Upper lobe of left lung (tissue), 6 donors: ENCODE measurements around the gene INPP5K. TPM values are rescaled to one million over a fixed set of nuclear protein-coding genes. Genes with fewer than 3 reads are reported as not detected.

Source experiments
- ATAC-seq, 2 donors: fragments of 200-7000 bp; cut with Tn5 transposase; one replicate each; pipeline ENCODE4 v1.9.1; 2022; ENCODE audit warnings: mild to moderate bottlenecking in 2 of 2, moderate library complexity in 2 of 2; ENCODE audit not compliant: low FRiP score in 2 of 2
- DNase-seq, 2 donors: peaks; one replicate each; pipeline ENCODE4 v3.0.0-alpha.2; 2019 to 2020
- H3K27ac ChIP-seq, 4 donors: fragments of 200-600 bp; sonication (generic); one replicate each; pipeline ENCODE4 v1.5.1; 2016 to 2019
- H3K27me3 ChIP-seq, 4 donors: fragments of 200-600 bp; sonication (generic); one replicate each; pipeline ENCODE4 v1.5.1; 2017 to 2019
- H3K36me3 ChIP-seq, 4 donors: fragments of 200-600 bp; sonication (generic); one replicate each; pipeline ENCODE4 v1.5.1; 2016 to 2019
- H3K4me1 ChIP-seq, 4 donors: fragments of 200-600 bp; sonication (generic); one replicate each; pipeline ENCODE4 v1.5.1; 2018 to 2019
- H3K4me3 ChIP-seq, 4 donors: fragments of 200-600 bp; sonication (generic); one replicate each; pipeline ENCODE4 v1.5.1; 2017 to 2019; ENCODE audit warnings: mild to moderate bottlenecking in 2 of 4, moderate library complexity in 1 of 4
- H3K9me3 ChIP-seq, 4 donors: fragments of 200-600 bp; sonication (generic); one replicate each; pipeline ENCODE4 v1.5.1; 2018 to 2019
- EP300 ChIP-seq, 4 donors: sonication (generic); formaldehyde crosslinking; IDR thresholded peaks; one replicate each; pipeline ENCODE4 v1.5.1; 2017; ENCODE audit warnings: antibody characterized with exemption in 4 of 4, control low read depth in 2 of 4
- POLR2A ChIP-seq, 4 donors: fragments of 450-650 bp; IDR thresholded peaks; one replicate each; pipeline ENCODE4 v1.5.1; 2016 to 2017; ENCODE audit warnings: antibody characterized with exemption in 4 of 4, mild to moderate bottlenecking in 2 of 4
- POLR2AphosphoS5 ChIP-seq, 2 donors: sonication (generic); formaldehyde crosslinking; IDR thresholded peaks; one replicate each; pipeline ENCODE4 v1.5.1; 2017; ENCODE audit warnings: antibody characterized with exemption in 2 of 2
- WGBS, 2 donors: methylation state at CpG; one replicate each; pipeline ENCODE4 v1.1.5; 2017 to 2018; 5-methylcytosine and 5-hydroxymethylcytosine counted together
- total RNA-seq, 6 donors: library from RNA; depleted of rRNA in 4 of 6; stranded (reverse); fragments of >200 nt in 4 of 6; gene quantifications; one replicate each; pipeline versions ENCODE4 v1.1.0 to v1.2.1, GENCODE V29; 2016 to 2021
- TF ChIP-seq, protein P1 (sequence below), 6 experiments: fragments of 450-650 bp in 4 of 6; fragments of 200-600 bp in 2 of 6; sonication (generic) in 2 of 6; IDR thresholded peaks; one replicate each; pipeline ENCODE4 v1.5.1; 2016 to 2019; ENCODE audit warnings: antibody characterized with exemption in 6 of 6
- donor health status: DM: no; HTN: no; CAD: no; lungs with moderate emphysema.
- donor health status: DM: no; HTN: yes; CAD: no; lungs with severe emphysema.

The INPP5K gene
- total RNA-seq, 6 donors from 2014 or later, result 60.9 to 155 (median 84.6) TPM

DNA sequence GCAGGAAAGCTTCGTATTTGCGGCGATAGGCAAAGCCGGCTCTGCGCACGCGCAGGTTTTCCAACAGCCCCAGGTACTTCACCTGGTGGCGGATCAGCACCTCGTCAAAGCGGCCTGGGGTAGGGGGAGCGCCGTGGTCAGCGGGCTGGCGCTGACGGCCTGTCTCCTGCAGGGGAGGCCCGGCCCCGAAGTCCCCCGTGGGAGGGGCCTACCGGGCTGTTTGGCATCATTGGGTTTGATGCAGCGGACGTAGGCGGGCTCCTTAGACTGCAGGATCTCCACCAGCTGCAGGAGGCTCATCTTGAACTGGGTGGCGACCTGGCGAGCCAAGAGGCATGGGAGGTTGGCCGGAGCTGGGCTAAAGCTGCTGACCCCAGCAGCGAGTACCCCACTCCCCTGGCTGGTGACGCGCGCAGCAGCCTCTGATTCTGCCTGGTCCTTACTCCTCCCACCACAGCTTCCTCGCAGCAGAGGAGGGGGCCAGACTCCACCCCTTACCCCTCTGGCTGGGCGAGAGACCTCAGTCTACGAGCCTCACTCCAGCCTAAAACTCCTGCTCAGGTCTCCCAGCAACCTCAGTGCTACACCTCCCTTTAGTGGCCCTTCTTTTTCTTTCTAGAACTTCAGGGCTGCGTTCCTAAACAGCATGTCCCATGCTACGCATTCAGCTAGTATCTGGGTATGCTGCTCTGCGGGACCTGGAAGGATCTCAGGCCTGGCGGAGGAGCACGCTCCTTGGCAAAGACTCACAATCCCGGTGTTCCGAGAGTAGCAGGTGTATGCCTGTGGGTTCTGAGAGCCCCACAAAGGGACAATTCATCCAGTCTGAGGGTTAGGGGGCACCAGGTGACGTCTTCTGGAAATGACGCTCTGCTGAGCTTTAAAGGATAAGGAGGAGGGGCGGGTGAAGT, 44.2 kb downstream of the INPP5K start:
- H3K27ac ChIP-seq, result peak overlapping the region in 1 of 4 donors; percentile 31
- ATAC-seq, result no peak
- no peak overlapping the region for H3K4me3 ChIP-seq
- H3K9me3 ChIP-seq, result no peaks in the 10 kb centered on the region
- DNase-seq, result peak in 1 of 2 donors; percentile 74
- peaks cover 13 to 30% (median 16%) of the 10 kb centered on the region in 4 donors for H3K4me1 ChIP-seq
- WGBS, 2 donors, result 95 to 97% methylated on average over 27 to 42 of the region's 42 CpGs
- TF ChIP-seq POLR2AphosphoS5 (IDR thresholded peaks at IDR 0.05), result no peak
- TF ChIP-seq POLR2A (IDR thresholded peaks at IDR 0.05), result no peak
- TF ChIP-seq, protein P1, sequence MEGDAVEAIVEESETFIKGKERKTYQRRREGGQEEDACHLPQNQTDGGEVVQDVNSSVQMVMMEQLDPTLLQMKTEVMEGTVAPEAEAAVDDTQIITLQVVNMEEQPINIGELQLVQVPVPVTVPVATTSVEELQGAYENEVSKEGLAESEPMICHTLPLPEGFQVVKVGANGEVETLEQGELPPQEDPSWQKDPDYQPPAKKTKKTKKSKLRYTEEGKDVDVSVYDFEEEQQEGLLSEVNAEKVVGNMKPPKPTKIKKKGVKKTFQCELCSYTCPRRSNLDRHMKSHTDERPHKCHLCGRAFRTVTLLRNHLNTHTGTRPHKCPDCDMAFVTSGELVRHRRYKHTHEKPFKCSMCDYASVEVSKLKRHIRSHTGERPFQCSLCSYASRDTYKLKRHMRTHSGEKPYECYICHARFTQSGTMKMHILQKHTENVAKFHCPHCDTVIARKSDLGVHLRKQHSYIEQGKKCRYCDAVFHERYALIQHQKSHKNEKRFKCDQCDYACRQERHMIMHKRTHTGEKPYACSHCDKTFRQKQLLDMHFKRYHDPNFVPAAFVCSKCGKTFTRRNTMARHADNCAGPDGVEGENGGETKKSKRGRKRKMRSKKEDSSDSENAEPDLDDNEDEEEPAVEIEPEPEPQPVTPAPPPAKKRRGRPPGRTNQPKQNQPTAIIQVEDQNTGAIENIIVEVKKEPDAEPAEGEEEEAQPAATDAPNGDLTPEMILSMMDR (IDR thresholded peaks at IDR 0.05), result no peak
- no peak for TF ChIP-seq EP300 (IDR thresholded peaks at IDR 0.05)
- no peaks in the 10 kb centered on the region for H3K27me3 ChIP-seq
- H3K36me3 ChIP-seq, result peaks cover 11 to 98% (median 77%) of the 10 kb centered on the region in 4 donors

DNA sequence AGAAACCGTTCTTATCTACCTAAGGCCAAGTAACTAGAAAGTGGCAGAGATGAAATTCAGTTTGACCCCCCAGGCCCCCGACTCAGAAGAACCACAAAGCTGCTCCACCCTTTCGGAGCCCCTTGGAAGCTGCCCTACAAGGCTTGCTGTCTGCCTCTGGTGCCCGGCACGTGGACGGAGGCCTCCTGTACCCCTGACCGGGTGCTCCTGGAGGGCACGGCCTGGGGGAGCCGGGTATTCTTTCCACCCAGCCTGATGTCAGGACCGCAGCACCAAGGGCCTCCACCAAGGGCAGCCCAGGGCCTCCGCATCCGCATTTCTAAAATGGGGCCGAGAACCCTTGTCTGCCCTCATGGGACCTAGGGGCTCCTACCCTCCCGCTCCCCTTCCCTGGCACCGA, 44.9 kb downstream of the INPP5K start:
- TF ChIP-seq EP300 (IDR thresholded peaks at IDR 0.05), result no peak
- TF ChIP-seq, protein P1 (IDR thresholded peaks at IDR 0.05), result no peak
- no peaks in the 10 kb centered on the region for H3K27me3 ChIP-seq
- H3K27ac ChIP-seq, result no peak overlapping the region
- ATAC-seq (no peak), DNase-seq (no peak)
- peaks cover 13 to 30% (median 16%) of the 10 kb centered on the region in 4 donors for H3K4me1 ChIP-seq
- no peak overlapping the region for H3K4me3 ChIP-seq
- H3K9me3 ChIP-seq, result no peaks in the 10 kb centered on the region
- 90 to 96% methylated on average over 5 to 15 of the region's 15 CpGs for WGBS, 2 donors
- H3K36me3 ChIP-seq, result peaks cover 13 to 98% (median 78%) of the 10 kb centered on the region in 4 donors

DNA sequence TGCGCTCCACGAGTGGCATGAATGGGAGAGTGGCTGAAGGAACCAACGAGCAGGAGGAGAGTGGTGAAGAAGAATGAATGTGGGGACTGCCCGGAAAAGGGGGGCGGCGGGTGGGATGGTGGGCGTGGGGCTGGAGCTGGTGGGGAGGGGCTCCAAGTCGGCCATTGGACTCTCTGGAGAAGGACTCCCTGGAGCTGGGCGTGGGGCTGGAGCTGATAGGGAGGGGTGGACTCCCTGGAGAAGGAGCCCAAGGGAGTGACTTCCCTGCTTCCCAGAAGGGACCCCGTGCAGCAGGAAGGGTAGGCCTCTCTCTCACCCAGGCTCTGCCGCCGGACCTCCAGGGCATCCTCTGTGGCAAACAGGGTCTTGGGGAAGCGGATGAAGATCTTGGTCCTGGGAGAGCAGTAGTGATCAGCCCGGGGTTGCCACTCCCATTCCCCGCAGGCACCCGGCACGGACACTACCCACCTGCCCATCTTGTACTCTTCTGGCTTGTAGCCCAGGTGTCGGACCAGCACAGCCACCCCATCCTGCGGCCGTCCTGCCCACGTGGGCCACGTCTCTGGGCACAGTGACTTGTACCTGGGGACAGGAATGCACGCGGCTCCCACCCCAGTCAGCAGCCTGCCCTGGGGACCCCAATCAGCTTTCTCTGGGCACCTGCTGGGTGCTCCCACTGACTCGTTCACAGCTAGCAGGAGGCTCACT, 45.5 kb downstream of the INPP5K start:
- peak overlapping the region in 2 of 4 donors; percentile 7 to 21 for H3K27ac ChIP-seq
- DNase-seq (peak in 1 of 2 donors; percentile 68), ATAC-seq (no peak)
- 84 to 85% methylated on average over 10 to 24 of the region's 25 CpGs for WGBS, 2 donors
- no peak for TF ChIP-seq POLR2AphosphoS5 (IDR thresholded peaks at IDR 0.05)
- TF ChIP-seq EP300 (IDR thresholded peaks at IDR 0.05), result no peak
- TF ChIP-seq, protein P1 (IDR thresholded peaks at IDR 0.05), result no peak
- no peak for TF ChIP-seq POLR2A (IDR thresholded peaks at IDR 0.05)
- peaks cover 11 to 26% (median 13%) of the 10 kb centered on the region in 4 donors for H3K4me1 ChIP-seq
- H3K27me3 ChIP-seq, result no peaks in the 10 kb centered on the region
- H3K4me3 ChIP-seq, result no peak overlapping the region
- no peaks in the 10 kb centered on the region for H3K9me3 ChIP-seq
- peaks cover 11 to 98% (median 77%) of the 10 kb centered on the region in 4 donors for H3K36me3 ChIP-seq

DNA sequence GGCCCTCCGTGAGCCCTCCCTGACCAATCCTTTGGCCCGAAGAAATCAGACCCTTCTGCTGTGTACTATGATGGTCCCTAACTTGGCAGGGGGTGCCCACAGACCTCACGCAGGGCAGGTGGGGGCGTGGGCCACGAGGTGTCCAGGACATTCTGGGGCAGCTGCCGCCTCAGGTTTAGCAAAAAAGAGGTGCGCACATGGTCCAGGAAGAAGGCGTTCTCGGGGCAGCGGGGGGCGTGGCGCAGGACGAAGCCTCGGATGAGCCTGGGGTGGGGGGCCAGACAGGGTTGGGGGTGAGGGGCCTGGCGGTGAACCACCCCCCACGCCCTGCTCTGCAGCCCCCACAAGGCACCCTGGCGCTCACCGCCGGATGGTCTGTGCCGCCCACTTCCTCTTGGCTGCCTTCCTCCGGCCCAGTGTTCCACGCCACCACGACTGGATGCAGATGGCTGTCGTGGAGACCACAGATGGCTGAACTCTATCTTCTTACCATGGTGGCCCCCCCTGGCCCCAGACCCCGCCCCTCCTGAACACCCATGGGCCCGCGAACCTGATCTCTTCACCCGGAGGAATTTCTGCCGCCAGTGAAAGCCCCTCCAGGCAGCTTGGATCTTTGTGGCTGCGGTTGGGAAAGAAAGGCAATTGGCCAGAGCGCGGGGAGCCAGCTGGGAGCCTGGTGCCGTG, 46.2 kb downstream of the INPP5K start:
- ATAC-seq, result no peak
- peak in 1 of 2 donors; percentile 71 for DNase-seq
- peaks cover 16 to 98% (median 79%) of the 10 kb centered on the region in 4 donors for H3K36me3 ChIP-seq
- H3K27ac ChIP-seq, result peak overlapping the region in 2 of 4 donors; percentile 7 to 21
- no peaks in the 10 kb centered on the region for H3K9me3 ChIP-seq
- no peaks in the 10 kb centered on the region for H3K27me3 ChIP-seq
- WGBS, 2 donors, result 79 to 80% methylated on average over 30 to 32 of the region's 33 CpGs
- H3K4me1 ChIP-seq, result peaks cover 7 to 26% (median 11%) of the 10 kb centered on the region in 4 donors
- no peak overlapping the region for H3K4me3 ChIP-seq
- no peak for TF ChIP-seq EP300 (IDR thresholded peaks at IDR 0.05)
- no peak for TF ChIP-seq POLR2AphosphoS5 (IDR thresholded peaks at IDR 0.05)
- no peak for TF ChIP-seq POLR2A (IDR thresholded peaks at IDR 0.05)
- TF ChIP-seq, protein P1 (IDR thresholded peaks at IDR 0.05), result no peak
